Stimulated activated naive CD4-positive, alpha-beta T cell (primary cell): Measurements from ENCODE around the gene CDH4.

Experiments
- DNase-seq, 6 experiments: peaks; one replicate each; lab custom pipeline; 2025; lab: John Stamatoyannopoulos, UW

CDH4 gene

GRCh38 chr20:61790116-61790827, 538.2 kb downstream of the CDH4 start:
- no peak for DNase-seq

- DNase-seq: no peak
Measured at GRCh38 chr20:61791995-61792394, 539.9 kb downstream of the CDH4 start.

- no peak for DNase-seq
Measured at GRCh38 chr20:61795669-61796630, 543.9 kb downstream of the CDH4 start.

- no peak for DNase-seq
Measured at GRCh38 chr20:61796738-61797137, 544.7 kb downstream of the CDH4 start.

GRCh38 chr20:61797200-61797599, 545.1 kb downstream of the CDH4 start:
- no peak for DNase-seq

- no peak for DNase-seq
Measured at GRCh38 chr20:61797971-61798411, 545.9 kb downstream of the CDH4 start.

- DNase-seq: no peak
Measured at GRCh38 chr20:61798632-61799031, 546.6 kb downstream of the CDH4 start.

GRCh38 chr20:61799394-61799923, 547.4 kb downstream of the CDH4 start:
- no peak for DNase-seq

GRCh38 chr20:61799928-61800327, 547.9 kb downstream of the CDH4 start:
- DNase-seq: no peak

GRCh38 chr20:61800359-61801064, 548.5 kb downstream of the CDH4 start:
- DNase-seq: no peak

GRCh38 chr20:61801065-61801360, 549.0 kb downstream of the CDH4 start:
- no peak for DNase-seq

- DNase-seq: no peak
Measured at GRCh38 chr20:61801428-61801827, 549.4 kb downstream of the CDH4 start.

GRCh38 chr20:61801857-61802442, 549.9 kb downstream of the CDH4 start:
- DNase-seq: no peak

- no peak for DNase-seq
Measured at GRCh38 chr20:61802721-61803311, 550.8 kb downstream of the CDH4 start.

- DNase-seq: no peak
Measured at GRCh38 chr20:61803416-61803914, 551.4 kb downstream of the CDH4 start.

GRCh38 chr20:61803915-61804751, 552.1 kb downstream of the CDH4 start:
- DNase-seq: no peak

GRCh38 chr20:61804752-61805295, 552.8 kb downstream of the CDH4 start:
- DNase-seq: no peak

- no peak for DNase-seq
Measured at GRCh38 chr20:61805365-61805764, 553.3 kb downstream of the CDH4 start.

- DNase-seq: no peak
Measured at GRCh38 chr20:61805781-61806180, 553.7 kb downstream of the CDH4 start.

GRCh38 chr20:61806314-61806713, 554.3 kb downstream of the CDH4 start:
- DNase-seq: no peak
